OCI-LY7 (cell line): Measurements from ENCODE around the gene FGF16. TPM values are rescaled to one million over a fixed set of nuclear protein-coding genes. Genes with fewer than 3 reads are reported as not detected.

Experiments
- BruUV-seq: library from RNA; stranded (reverse); fragments of 400-500 nt; replicated peaks from 2 replicates; lab custom pipeline; 2021; lab: Mats Ljungman, UMichigan
- CTCF ChIA-PET: fragments of 300-600 bp; sonication (Branson Sonifier 250); formaldehyde crosslinking; loops from one replicate; lab custom pipeline; 2022; ENCODE audit warnings: antibody characterized with exemption; ENCODE audit not compliant: unreplicated experiment; lab: Charles Lee
- POLR2A ChIA-PET: fragments of 300-600 bp; sonication (Branson Sonifier 250); formaldehyde crosslinking; loops from one replicate; lab custom pipeline; 2022; ENCODE audit warnings: antibody characterized with exemption; lab: Charles Lee
- DNase-seq: peaks from one replicate; pipeline ENCODE4 v3.0.0-alpha.2; 2015; ENCODE audit warnings: low spot score
- H2AFZ ChIP-seq: fragments of 200-600 bp; sonication (generic), shearing (Covaris generic); 2 replicates; pipeline ENCODE4 v1.6.1; 2014; ENCODE audit warnings: mild to moderate bottlenecking, antibody characterized with exemption, low read length, moderate library complexity
- H3K27ac ChIP-seq: fragments of 200-600 bp; sonication (generic); 2 replicates; pipeline ENCODE4 v1.5.1; 2014; ENCODE audit warnings: mixed run types, low read depth, mild to moderate bottlenecking, moderate library complexity, low read length, inconsistent platforms; ENCODE audit not compliant: poor library complexity, severe bottlenecking
- H3K36me3 ChIP-seq: fragments of 200-600 bp; sonication (generic); 2 replicates; pipeline ENCODE4 v1.6.1; 2014; ENCODE audit warnings: mild to moderate bottlenecking, antibody characterized with exemption, low read length, moderate library complexity, mixed read lengths; ENCODE audit not compliant: insufficient read depth
- H3K4me1 ChIP-seq: fragments of 200-600 bp; sonication (generic); 2 replicates; pipeline ENCODE4 v1.5.1; 2014; ENCODE audit warnings: mild to moderate bottlenecking, low read length; ENCODE audit not compliant: insufficient read depth, poor library complexity, severe bottlenecking
- H3K4me2 ChIP-seq: fragments of 200-600 bp; sonication (generic); 2 replicates; pipeline ENCODE4 v1.6.1; 2014; ENCODE audit warnings: mild to moderate bottlenecking, low read length
- H3K4me3 ChIP-seq: fragments of 200-600 bp; sonication (generic); 2 replicates; pipeline ENCODE4 v1.5.1; 2014; ENCODE audit warnings: mild to moderate bottlenecking, low read depth, low read length; ENCODE audit not compliant: poor library complexity, severe bottlenecking
- H3K79me2 ChIP-seq: fragments of 200-600 bp; sonication (generic); 2 replicates; pipeline ENCODE4 v1.6.1; 2016; ENCODE audit warnings: low read depth, mild to moderate bottlenecking, low read length, moderate library complexity, mixed read lengths; ENCODE audit not compliant: insufficient read depth
- H3K9me2 ChIP-seq: fragments of 200-600 bp; sonication (generic); 2 replicates; pipeline ENCODE4 v1.6.1; 2016; ENCODE audit warnings: mild to moderate bottlenecking, low read length, mixed read lengths; ENCODE audit not compliant: insufficient read depth
- H3K9me3 ChIP-seq: fragments of 200-600 bp; sonication (generic); 2 replicates; pipeline ENCODE4 v1.6.1; 2014; ENCODE audit warnings: mild to moderate bottlenecking, mixed run types, low read length, mixed read lengths
- H4K20me1 ChIP-seq: fragments of 200-600 bp; sonication (generic); 2 replicates; pipeline ENCODE4 v1.6.1; 2014; ENCODE audit warnings: mild to moderate bottlenecking, antibody characterized with exemption, low read length, moderate library complexity, mixed read lengths; ENCODE audit not compliant: insufficient read depth
- CTCF ChIP-seq: fragments of 200-600 bp; sonication (generic); conservative IDR thresholded peaks from 2 replicates; pipeline ENCODE4 v1.5.1; 2014; ENCODE audit warnings: mild to moderate bottlenecking, antibody characterized with exemption, low read length, moderate library complexity, mixed read lengths
- EZH2phosphoT487 ChIP-seq: fragments of 200-600 bp; sonication (generic); IDR thresholded peaks from 2 replicates; pipeline ENCODE4 v1.6.1; 2018; ENCODE audit warnings: low read depth, borderline replicate concordance, mild to moderate bottlenecking, mixed run types, antibody characterized with exemption, low read length, moderate library complexity, mixed read lengths
- intact Hi-C: fragments of 100-400 bp; cut with micrococcal nuclease; formaldehyde crosslinking; loops from one replicate; pipeline ENCODE4 v1.10.0; 2022; ENCODE audit not compliant: unreplicated experiment
- total RNA-seq, 2 experiments: library from RNA; depleted of rRNA in 1 of 2; stranded (reverse); fragments of >200 nt in 1 of 2; shearing (Covaris generic) in 1 of 2; gene quantifications; 2 replicates each; pipeline ENCODE4 v1.2.3, GENCODE V29; 2014 to 2022

Gene FGF16
- total RNA-seq, 2 experiments from 2014 or later = not detected

- H3K9me3 ChIP-seq = no peaks in the 10 kb centered on the region
- H3K4me2 ChIP-seq = no peak overlapping the region
- TF ChIP-seq CTCF (no peak), EZH2phosphoT487 (no peak)
- no peak overlapping the region for H3K4me3 ChIP-seq
- DNase-seq = no peak
- POLR2A ChIA-PET = no interaction called here
- H2AFZ ChIP-seq = no peak overlapping the region
- no peaks in the 10 kb centered on the region for H3K9me2 ChIP-seq
- H3K27ac ChIP-seq = no peak overlapping the region
- intact Hi-C loops = no loop called here
- CTCF ChIA-PET = no interaction called here
- no peaks in the 10 kb centered on the region for H3K36me3 ChIP-seq
- BruUV-seq = no TSS peak
- no peaks in the 10 kb centered on the region for H3K79me2 ChIP-seq
- H3K4me1 ChIP-seq = no peaks in the 10 kb centered on the region
- no peaks in the 10 kb centered on the region for H4K20me1 ChIP-seq
These were observed 6.9 kb upstream of the FGF16 start for GRCh38 chrX:77440330-77440729.

- no peaks in the 10 kb centered on the region for H4K20me1 ChIP-seq
- CTCF ChIA-PET = no interaction called here
- no peak overlapping the region for H3K4me2 ChIP-seq
- H3K9me3 ChIP-seq = no peaks in the 10 kb centered on the region
- intact Hi-C loops = no loop called here
- no peaks in the 10 kb centered on the region for H3K9me2 ChIP-seq
- H3K27ac ChIP-seq = no peak overlapping the region
- BruUV-seq = no TSS peak
- no peak overlapping the region for H2AFZ ChIP-seq
- no peak overlapping the region for H3K4me3 ChIP-seq
- POLR2A ChIA-PET = no interaction called here
- no peak for DNase-seq
- TF ChIP-seq CTCF (no peak), EZH2phosphoT487 (no peak)
- H3K36me3 ChIP-seq = no peaks in the 10 kb centered on the region
- no peaks in the 10 kb centered on the region for H3K4me1 ChIP-seq
- no peaks in the 10 kb centered on the region for H3K79me2 ChIP-seq
These were observed 6.2 kb upstream of the FGF16 start for GRCh38 chrX:77441033-77441432.

GRCh38 chrX:77441479-77441878 is 5.7 kb upstream of the FGF16 start:
- Histone ChIP-seq H3K4me3 (no peak overlapping the region), H3K4me1 (no peaks in the 10 kb centered on the region), H4K20me1 (no peaks in the 10 kb centered on the region), H3K27ac (no peak overlapping the region), H3K79me2 (no peaks in the 10 kb centered on the region), H3K36me3 (no peaks in the 10 kb centered on the region), H3K4me2 (no peak overlapping the region), H2AFZ (no peak overlapping the region), H3K9me3 (no peaks in the 10 kb centered on the region), H3K9me2 (no peaks in the 10 kb centered on the region)
- POLR2A ChIA-PET = no interaction called here
- CTCF ChIA-PET = no interaction called here
- no peak for TF ChIP-seq CTCF
- TF ChIP-seq EZH2phosphoT487 = no peak
- intact Hi-C loops = no loop called here
- no TSS peak for BruUV-seq
- no peak for DNase-seq
